Activated naive CD8-positive, alpha-beta T cell treated with anti-CD3 and anti-CD28 coated beads, Interleukin-2, amount 10 ng/mL, durations not matched to agents 7 days and 5 days (primary cell): Measurements from ENCODE around the gene CHD3. TPM values are rescaled to one million over a fixed set of nuclear protein-coding genes. Genes with fewer than 3 reads are reported as not detected.
A peak's percentile ranks its signal among the peaks of the same experiment; 100 is the strongest.

Experiments
- ATAC-seq: fragments of 150-1000 bp; cut with Tn5 transposase; one replicate; pipeline ENCODE4 v1.10.0; 2021; ENCODE audit warnings: low read depth, moderate library complexity
- POLR2A ChIA-PET: fragments of 350-600 bp; sonication (Branson Sonifier 250); formaldehyde crosslinking; loops from one replicate; lab custom pipeline; 2021; ENCODE audit warnings: antibody characterized with exemption; lab: Charles Lee
- DNase-seq: peaks from one replicate; pipeline ENCODE4 v3.0.0; 2021
- H3K27ac Mint-ChIP-seq: one replicate; pipeline ENCODE4 v1.8.0; 2022; ENCODE audit warnings: mild to moderate bottlenecking, mixed read lengths
- H3K27me3 Mint-ChIP-seq: one replicate; pipeline ENCODE4 v1.8.0; 2022; ENCODE audit warnings: mild to moderate bottlenecking, moderate library complexity, mixed read lengths
- H3K36me3 Mint-ChIP-seq: one replicate; pipeline ENCODE4 v1.8.0; 2021; ENCODE audit warnings: mild to moderate bottlenecking, mixed read lengths
- H3K4me1 Mint-ChIP-seq: one replicate; pipeline ENCODE4 v1.8.0; 2021; ENCODE audit warnings: mixed read lengths
- H3K4me3 Mint-ChIP-seq: one replicate; pipeline ENCODE4 v1.8.0; 2022; ENCODE audit warnings: mild to moderate bottlenecking, moderate library complexity, mixed read lengths
- H3K9me3 Mint-ChIP-seq: one replicate; pipeline ENCODE4 v1.8.0; 2021; ENCODE audit warnings: mixed read lengths
- total RNA-seq, 2 experiments: library from RNA; stranded (reverse); gene quantifications; one replicate each; pipeline ENCODE4 v1.2.3, GENCODE V29; 2021

Gene CHD3
- total RNA-seq, 2 experiments from 2014 or later: 194 to 199 TPM

DNA sequence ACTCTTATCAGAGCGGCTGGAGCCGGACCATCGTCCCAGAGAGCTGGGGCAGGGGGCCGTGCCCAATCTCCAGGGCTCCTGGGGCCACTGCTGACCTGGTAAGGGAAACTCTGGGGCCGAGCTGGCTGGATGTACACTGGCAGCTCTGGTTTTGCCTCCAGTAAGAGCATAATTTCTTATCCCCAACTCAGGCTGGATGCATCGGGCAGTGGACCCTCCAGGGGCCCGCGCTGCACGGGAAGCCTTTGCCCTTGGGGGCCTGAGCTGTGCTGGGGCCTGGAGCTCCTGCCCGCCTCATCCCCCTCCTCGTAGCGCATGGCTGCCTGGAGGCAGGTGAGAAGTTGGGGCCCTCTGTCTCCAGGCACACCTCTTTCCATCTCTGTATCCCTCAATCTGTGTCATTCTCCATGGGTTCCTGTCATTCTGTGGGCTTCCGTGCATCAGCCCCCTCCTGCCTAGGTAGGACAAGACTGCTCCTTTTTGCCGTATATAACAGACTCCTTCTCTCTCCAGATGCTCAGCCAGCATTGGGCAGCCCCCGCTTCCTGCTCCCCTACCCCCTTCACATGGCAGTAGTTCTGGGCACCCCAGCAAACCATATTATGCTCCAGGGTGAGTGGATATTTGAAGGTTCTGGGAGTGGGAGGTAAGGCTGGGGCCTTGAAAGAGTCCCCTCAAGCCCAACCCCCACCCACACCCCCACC lies 43.1 kb upstream of the CHD3 start:
- no peaks in the 10 kb centered on the region for H3K27me3 Mint-ChIP-seq
- peak overlapping the region; percentile 100 for H3K4me3 Mint-ChIP-seq
- H3K36me3 Mint-ChIP-seq: peaks cover 2% of the 10 kb centered on the region
- peaks cover 25% of the 10 kb centered on the region for H3K4me1 Mint-ChIP-seq
- POLR2A ChIA-PET: interaction anchor here (0.8 to 1.5 kb wide), 6 partner anchors 11 to 328 kb away, joined by 3 to 18 read pairs (median 5); partner anchors contain the start of genes KDM6B, NAA38 and RNF227
- ATAC-seq (no peak), DNase-seq (no peak)
- H3K9me3 Mint-ChIP-seq: no peaks in the 10 kb centered on the region
- H3K27ac Mint-ChIP-seq: peak overlapping the region; percentile 99

DNA sequence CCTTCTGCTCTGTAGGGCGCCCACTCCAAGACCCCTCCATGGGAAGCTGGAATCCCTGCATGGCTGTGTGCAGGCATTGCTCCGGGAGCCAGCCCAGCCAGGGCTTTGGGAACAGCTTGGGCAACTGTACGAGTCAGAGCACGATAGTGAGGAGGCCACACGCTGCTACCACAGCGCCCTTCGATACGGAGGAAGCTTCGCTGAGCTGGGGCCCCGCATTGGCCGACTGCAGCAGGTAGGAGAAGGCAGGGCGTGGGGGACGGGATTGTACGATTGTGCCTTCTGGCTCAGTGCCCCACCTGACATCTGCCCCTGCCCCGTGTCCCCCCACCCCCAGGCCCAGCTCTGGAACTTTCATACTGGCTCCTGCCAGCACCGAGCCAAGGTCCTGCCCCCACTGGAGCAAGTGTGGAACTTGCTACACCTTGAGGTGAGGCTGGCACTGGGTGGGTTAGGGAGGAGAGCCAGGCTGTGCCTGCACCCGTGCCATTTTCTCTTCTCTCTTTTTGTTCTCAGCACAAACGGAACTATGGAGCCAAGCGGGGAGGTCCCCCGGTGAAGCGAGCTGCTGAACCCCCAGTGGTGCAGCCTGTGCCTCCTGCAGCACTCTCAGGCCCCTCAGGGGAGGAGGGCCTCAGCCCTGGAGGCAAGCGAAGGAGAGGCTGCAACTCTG lies 42.4 kb upstream of the CHD3 start:
- Mint-ChIP-seq H3K4me1 (peaks cover 24% of the 10 kb centered on the region), H3K27ac (no peak overlapping the region)
- no peak for DNase-seq

DNA sequence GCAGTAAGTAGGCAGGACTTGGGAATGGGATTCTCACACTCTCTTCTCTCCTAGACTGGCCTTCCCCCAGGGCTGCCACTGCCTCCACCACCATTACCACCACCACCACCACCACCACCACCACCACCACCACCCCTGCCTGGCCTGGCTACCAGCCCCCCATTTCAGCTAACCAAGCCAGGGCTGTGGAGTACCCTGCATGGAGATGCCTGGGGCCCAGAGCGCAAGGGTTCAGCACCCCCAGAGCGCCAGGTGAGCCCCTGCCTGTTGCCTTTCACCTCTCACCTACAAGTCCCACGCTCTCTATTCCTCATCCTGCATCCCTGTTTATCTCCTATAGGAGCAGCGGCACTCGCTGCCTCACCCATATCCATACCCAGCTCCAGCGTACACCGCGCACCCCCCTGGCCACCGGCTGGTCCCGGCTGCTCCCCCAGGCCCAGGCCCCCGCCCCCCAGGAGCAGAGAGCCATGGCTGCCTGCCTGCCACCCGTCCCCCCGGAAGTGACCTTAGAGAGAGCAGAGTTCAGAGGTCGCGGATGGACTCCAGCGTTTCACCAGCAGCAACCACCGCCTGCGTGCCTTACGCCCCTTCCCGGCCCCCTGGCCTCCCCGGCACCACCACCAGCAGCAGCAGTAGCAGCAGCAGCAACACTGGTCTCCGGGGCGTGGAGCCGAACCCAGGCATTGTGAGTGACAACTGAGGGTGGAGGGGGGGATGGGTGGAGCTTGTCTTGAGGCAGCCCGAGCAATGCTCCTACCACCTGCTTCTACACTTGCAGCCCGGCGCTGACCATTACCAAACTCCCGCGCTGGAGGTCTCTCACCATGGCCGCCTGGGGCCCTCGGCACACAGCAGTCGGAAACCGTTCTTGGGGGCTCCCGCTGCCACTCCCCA lies 41.6 kb upstream of the CHD3 start:
- Mint-ChIP-seq H3K36me3 (peaks cover 2% of the 10 kb centered on the region), H3K4me3 (no peak overlapping the region), H3K9me3 (no peaks in the 10 kb centered on the region), H3K27me3 (no peaks in the 10 kb centered on the region), H3K4me1 (peaks cover 25% of the 10 kb centered on the region), H3K27ac (no peak overlapping the region)
- ATAC-seq (no peak), DNase-seq (no peak)
- POLR2A ChIA-PET: no interaction called here

More for the DNA sequence above, 42.4 kb upstream of the CHD3 start:
- Mint-ChIP-seq H3K36me3 (peaks cover 2% of the 10 kb centered on the region), H3K27me3 (no peaks in the 10 kb centered on the region), H3K9me3 (no peaks in the 10 kb centered on the region), H3K4me3 (no peak overlapping the region)
- no peak for ATAC-seq
- POLR2A ChIA-PET: interaction anchor here (1.5 kb wide), 1 partner anchor 40 kb away, joined by 4 read pairs; no protein-coding TSS in a partner anchor

DNA sequence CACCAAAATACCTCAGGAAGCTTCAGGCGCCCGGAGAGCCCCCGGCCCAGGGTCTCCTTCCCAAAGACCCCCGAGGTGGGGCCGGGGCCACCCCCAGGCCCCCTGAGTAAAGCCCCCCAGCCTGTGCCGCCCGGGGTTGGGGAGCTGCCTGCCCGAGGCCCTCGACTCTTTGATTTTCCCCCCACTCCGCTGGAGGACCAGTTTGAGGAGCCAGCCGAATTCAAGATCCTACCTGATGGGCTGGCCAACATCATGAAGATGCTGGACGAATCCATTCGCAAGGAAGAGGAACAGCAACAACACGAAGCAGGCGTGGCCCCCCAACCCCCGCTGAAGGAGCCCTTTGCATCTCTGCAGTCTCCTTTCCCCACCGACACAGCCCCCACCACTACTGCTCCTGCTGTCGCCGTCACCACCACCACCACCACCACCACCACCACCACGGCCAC lies 40.4 kb upstream of the CHD3 start:
- POLR2A ChIA-PET: no interaction called here
- no peaks in the 10 kb centered on the region for H3K27me3 Mint-ChIP-seq
- peaks cover 2% of the 10 kb centered on the region for H3K36me3 Mint-ChIP-seq
- peaks cover 20% of the 10 kb centered on the region for H3K4me1 Mint-ChIP-seq
- DNase-seq (no peak), ATAC-seq (no peak)
- no peak overlapping the region for H3K27ac Mint-ChIP-seq
- H3K9me3 Mint-ChIP-seq: no peaks in the 10 kb centered on the region
- no peak overlapping the region for H3K4me3 Mint-ChIP-seq

DNA sequence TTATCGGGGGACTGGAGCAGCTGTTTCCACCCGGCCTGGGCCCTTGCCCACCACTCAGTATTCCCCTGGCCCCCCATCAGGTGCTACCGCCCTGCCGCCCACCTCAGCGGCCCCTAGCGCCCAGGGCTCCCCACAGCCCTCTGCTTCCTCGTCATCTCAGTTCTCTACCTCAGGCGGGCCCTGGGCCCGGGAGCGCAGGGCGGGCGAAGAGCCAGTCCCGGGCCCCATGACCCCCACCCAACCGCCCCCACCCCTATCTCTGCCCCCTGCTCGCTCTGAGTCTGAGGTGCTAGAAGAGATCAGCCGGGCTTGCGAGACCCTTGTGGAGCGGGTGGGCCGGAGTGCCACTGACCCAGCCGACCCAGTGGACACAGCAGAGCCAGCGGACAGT lies 39.9 kb upstream of the CHD3 start:
- Mint-ChIP-seq H3K4me3 (no peak overlapping the region), H3K36me3 (peaks cover 2% of the 10 kb centered on the region), H3K4me1 (peaks cover 19% of the 10 kb centered on the region), H3K27ac (no peak overlapping the region), H3K9me3 (no peaks in the 10 kb centered on the region), H3K27me3 (no peaks in the 10 kb centered on the region)
- POLR2A ChIA-PET: no interaction called here
- DNase-seq: no peak
- no peak for ATAC-seq

DNA sequence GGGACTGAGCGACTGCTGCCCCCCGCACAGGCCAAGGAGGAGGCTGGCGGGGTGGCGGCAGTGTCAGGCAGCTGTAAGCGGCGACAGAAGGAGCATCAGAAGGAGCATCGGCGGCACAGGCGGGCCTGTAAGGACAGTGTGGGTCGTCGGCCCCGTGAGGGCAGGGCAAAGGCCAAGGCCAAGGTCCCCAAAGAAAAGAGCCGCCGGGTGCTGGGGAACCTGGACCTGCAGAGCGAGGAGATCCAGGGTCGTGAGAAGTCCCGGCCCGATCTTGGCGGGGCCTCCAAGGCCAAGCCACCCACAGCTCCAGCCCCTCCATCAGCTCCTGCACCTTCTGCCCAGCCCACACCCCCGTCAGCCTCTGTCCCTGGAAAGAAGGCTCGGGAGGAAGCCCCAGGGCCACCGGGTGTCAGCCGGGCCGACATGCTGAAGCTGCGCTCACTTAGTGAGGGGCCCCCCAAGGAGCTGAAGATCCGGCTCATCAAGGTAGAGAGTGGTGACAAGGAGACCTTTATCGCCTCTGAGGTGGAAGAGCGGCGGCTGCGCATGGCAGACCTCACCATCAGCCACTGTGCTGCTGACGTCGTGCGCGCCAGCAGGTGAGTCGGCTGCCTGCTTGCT lies 39.3 kb upstream of the CHD3 start:
- no peak overlapping the region for H3K4me3 Mint-ChIP-seq
- no peak overlapping the region for H3K27ac Mint-ChIP-seq
- H3K4me1 Mint-ChIP-seq: peaks cover 16% of the 10 kb centered on the region
- H3K9me3 Mint-ChIP-seq: no peaks in the 10 kb centered on the region
- no peak for ATAC-seq
- POLR2A ChIA-PET: no interaction called here
- peaks cover 2% of the 10 kb centered on the region for H3K36me3 Mint-ChIP-seq
- no peak for DNase-seq
- H3K27me3 Mint-ChIP-seq: no peaks in the 10 kb centered on the region

DNA sequence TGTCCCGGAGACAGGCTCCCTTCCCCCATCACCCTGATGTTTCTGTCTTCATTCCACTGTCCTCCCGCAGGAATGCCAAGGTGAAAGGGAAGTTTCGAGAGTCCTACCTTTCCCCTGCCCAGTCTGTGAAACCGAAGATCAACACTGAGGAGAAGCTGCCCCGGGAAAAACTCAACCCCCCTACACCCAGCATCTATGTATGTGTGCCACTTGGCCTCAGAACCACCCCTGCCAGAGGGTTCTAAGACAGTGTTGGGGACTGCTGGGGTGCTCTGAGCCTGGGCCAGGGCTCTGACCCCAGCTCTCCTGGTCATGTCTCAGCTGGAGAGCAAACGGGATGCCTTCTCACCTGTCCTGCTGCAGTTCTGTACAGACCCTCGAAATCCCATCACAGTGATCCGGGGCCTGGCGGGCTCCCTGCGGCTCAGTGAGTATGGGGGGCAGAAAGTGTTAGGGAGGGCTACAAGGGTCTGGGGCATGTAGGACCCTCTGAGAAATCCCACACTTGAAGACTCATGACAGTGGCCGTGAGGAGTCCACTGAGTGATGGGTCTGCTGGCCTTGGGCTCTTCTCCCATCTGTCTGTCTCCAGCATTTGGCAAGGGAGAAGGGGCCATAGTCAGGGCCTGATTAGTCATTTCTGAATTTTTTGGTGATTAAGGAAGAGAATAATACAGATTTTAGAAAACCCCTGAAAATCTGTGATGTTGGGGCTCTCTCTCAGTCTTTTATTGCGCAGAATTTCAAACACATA lies 38.7 kb upstream of the CHD3 start:
- H3K9me3 Mint-ChIP-seq: no peaks in the 10 kb centered on the region
- DNase-seq (no peak), ATAC-seq (no peak)
- H3K27ac Mint-ChIP-seq: no peak overlapping the region
- H3K4me3 Mint-ChIP-seq: no peak overlapping the region
- POLR2A ChIA-PET: interaction anchor here (2.0 to 2.1 kb wide), 2 partner anchors 12 to 15 kb away, joined by 11 read pairs; partner anchors contain the start of gene KDM6B
- no peaks in the 10 kb centered on the region for H3K27me3 Mint-ChIP-seq
- peaks cover 15% of the 10 kb centered on the region for H3K4me1 Mint-ChIP-seq
- H3K36me3 Mint-ChIP-seq: peaks cover 2% of the 10 kb centered on the region

DNA sequence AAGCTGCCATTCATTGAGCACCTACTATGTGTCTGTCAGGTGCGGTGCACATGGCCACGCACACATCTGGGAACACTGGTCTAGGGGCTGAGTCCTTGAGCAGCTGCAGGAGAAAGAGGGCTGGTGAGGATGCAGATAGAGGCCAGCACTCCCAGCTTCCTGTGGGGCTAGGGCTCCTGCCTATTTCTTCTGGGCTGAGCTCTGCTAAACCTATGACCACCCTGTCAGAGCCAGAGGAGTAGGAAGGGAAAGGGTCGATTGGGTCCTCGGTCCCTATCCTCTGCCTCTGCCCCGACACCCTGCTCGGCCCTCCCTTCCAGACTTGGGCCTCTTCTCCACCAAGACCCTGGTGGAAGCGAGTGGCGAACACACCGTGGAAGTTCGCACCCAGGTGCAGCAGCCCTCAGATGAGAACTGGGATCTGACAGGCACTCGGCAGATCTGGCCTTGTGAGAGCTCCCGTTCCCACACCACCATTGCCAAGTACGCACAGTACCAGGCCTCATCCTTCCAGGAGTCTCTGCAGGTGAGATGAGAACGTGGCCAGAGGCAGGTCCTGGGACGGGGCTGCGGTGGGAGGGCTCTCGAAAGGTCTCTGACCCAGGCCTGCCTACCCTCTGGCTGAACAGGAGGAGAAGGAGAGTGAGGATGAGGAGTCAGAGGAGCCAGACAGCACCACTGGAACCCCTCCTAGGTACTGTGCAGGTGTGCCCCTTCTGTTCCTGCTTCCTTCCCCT lies 37.7 kb upstream of the CHD3 start:
- Mint-ChIP-seq H3K4me3 (peak overlapping the region; percentile 81), H3K36me3 (peaks cover 2% of the 10 kb centered on the region), H3K9me3 (no peaks in the 10 kb centered on the region), H3K4me1 (peaks cover 16% of the 10 kb centered on the region), H3K27ac (peak overlapping the region; percentile 58), H3K27me3 (no peaks in the 10 kb centered on the region)
- POLR2A ChIA-PET: interaction anchor here (0.7 to 2.1 kb wide), 5 partner anchors 8 to 50 kb away, joined by 3 to 11 read pairs (median 3); partner anchors contain the start of gene KDM6B
- DNase-seq (no peak), ATAC-seq (no peak)

DNA sequence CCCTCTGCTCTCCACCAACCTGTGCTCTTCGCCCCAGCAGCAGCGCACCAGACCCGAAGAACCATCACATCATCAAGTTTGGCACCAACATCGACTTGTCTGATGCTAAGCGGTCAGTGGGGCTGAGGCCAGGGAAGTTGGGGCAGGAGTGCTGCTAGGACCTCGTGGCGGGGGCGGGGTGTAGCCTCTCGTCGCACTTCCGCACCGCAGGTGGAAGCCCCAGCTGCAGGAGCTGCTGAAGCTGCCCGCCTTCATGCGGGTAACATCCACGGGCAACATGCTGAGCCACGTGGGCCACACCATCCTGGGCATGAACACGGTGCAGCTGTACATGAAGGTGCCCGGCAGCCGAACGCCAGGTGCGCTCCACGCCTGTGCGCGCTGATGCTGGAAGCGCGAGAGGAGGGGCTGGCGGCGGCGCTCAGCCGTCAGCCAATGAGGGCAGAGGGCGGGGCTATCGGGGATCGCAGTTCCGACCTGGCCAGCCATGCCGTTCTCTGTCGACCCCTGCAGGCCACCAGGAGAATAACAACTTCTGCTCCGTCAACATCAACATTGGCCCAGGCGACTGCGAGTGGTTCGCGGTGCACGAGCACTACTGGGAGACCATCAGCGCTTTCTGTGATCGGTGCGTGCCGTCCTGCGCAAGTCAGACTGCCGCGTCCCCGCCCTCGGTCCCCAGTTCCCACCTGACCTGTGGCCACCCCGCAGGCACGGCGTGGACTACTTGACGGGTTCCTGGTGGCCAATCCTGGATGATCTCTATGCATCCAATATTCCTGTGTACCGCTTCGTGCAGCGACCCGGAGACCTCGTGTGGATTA lies 36.9 kb upstream of the CHD3 start:
- DNase-seq: peak; percentile 96
- Mint-ChIP-seq H3K36me3 (peaks cover 2% of the 10 kb centered on the region), H3K27me3 (no peaks in the 10 kb centered on the region), H3K9me3 (no peaks in the 10 kb centered on the region), H3K4me3 (peak overlapping the region; percentile 81), H3K27ac (peak overlapping the region; percentile 45), H3K4me1 (peaks cover 18% of the 10 kb centered on the region)
- POLR2A ChIA-PET: interaction anchor here (0.6 to 2.1 kb wide), 6 partner anchors 9 to 49 kb away, joined by 3 to 11 read pairs (median 6); partner anchors contain the start of gene KDM6B
- peak; percentile 92 for ATAC-seq

DNA sequence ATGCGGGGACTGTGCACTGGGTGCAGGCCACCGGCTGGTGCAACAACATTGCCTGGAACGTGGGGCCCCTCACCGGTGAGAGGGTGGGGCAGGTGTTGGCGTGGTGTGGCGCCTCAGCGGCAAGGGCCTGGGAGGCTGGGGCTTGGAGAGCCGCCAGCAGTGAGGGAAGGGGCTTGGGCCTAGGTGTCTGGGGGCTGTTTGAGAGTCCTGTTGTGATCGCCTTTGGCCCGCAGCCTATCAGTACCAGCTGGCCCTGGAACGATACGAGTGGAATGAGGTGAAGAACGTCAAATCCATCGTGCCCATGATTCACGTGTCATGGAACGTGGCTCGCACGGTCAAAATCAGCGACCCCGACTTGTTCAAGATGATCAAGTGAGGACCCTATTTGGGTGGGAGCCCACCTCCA lies 36.3 kb upstream of the CHD3 start:
- no peaks in the 10 kb centered on the region for H3K27me3 Mint-ChIP-seq
- peaks cover 18% of the 10 kb centered on the region for H3K4me1 Mint-ChIP-seq
- H3K36me3 Mint-ChIP-seq: no peaks in the 10 kb centered on the region
- DNase-seq (no peak), ATAC-seq (no peak)
- no peak overlapping the region for H3K27ac Mint-ChIP-seq
- H3K4me3 Mint-ChIP-seq: no peak overlapping the region
- H3K9me3 Mint-ChIP-seq: no peaks in the 10 kb centered on the region
- POLR2A ChIA-PET: no interaction called here
